Upper lobe of left lung (tissue), 4 donors: ENCODE data around the gene PDE6H.

Experiments used
- CTCF ChIP-seq, 6 experiments: fragments of 450-650 bp in 4 of 6; fragments of 200-600 bp in 2 of 6; sonication (generic) in 2 of 6; IDR thresholded peaks; one replicate each; pipeline ENCODE4 v1.5.1; 2016 to 2019; ENCODE audit warnings: antibody characterized with exemption in 6 of 6
- EP300 ChIP-seq, 4 donors: sonication (generic); formaldehyde crosslinking; IDR thresholded peaks; one replicate each; pipeline ENCODE4 v1.5.1; 2017; ENCODE audit warnings: antibody characterized with exemption in 4 of 4, control low read depth in 2 of 4
- POLR2A ChIP-seq, 4 donors: fragments of 450-650 bp; IDR thresholded peaks; one replicate each; pipeline ENCODE4 v1.5.1; 2016 to 2017; ENCODE audit warnings: antibody characterized with exemption in 4 of 4, mild to moderate bottlenecking in 2 of 4
- POLR2AphosphoS5 ChIP-seq, 2 donors: sonication (generic); formaldehyde crosslinking; IDR thresholded peaks; one replicate each; pipeline ENCODE4 v1.5.1; 2017; ENCODE audit warnings: antibody characterized with exemption in 2 of 2

DNA sequence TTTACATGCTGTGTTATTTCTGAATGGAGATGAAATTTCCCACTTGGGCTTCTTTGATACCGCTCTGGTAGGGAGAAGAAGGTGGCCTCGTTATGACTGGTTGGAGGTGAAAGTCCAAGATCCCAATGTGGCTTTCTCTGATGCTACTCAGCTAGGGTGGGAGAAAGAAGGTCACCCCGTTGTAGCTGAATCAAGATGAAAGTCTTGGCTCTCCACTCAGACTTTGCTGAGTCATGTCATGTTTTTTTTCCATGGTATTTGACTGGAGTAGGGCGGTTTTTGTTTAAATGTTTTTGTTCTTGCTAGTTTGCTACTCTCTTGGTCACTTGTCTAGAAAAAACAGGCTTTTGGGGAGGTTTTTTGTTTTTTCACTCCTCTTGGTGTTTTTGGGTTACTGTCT lies 2.4 kb upstream of the PDE6H start:
- TF ChIP-seq CTCF (IDR thresholded peaks at IDR 0.05), result no peak
- TF ChIP-seq POLR2A (IDR thresholded peaks at IDR 0.05), result no peak
- TF ChIP-seq EP300 (IDR thresholded peaks at IDR 0.05), result no peak
- no peak for TF ChIP-seq POLR2AphosphoS5 (IDR thresholded peaks at IDR 0.05)
